ENCODE results near the gene SUCNR1. TPM values are rescaled to one million over a fixed set of nuclear protein-coding genes. Genes with fewer than 3 reads are reported as not detected.
A peak's percentile ranks its signal among the peaks of the same experiment; 100 is the strongest.

Gene SUCNR1
- total RNA-seq, 1 experiment from 2014 or later, result not detected

- Histone ChIP-seq H3K79me1 (ENCODE audit: insufficient read depth, low read depth, low read length, poor library complexity, severe bottlenecking) (no peaks in the 10 kb centered on the region), H4K20me1 (ENCODE audit: control insufficient read depth, insufficient read depth, insufficient read length) (no peaks in the 10 kb centered on the region), H2AK5ac (ENCODE audit: insufficient read length, low read length) (no peak overlapping the region), H3K27ac (ENCODE audit: insufficient read length, low read depth, low read length) (no peak overlapping the region), H4K91ac (ENCODE audit: insufficient read length, low read depth, low read length) (no peak overlapping the region), H3K9ac (ENCODE audit: extremely low read depth, insufficient read length, low read length) (no peak overlapping the region), H4K5ac (ENCODE audit: insufficient read length, low read depth, low read length) (no peak overlapping the region), H3K27me3 (ENCODE audit: insufficient read depth, low read length) (no peaks in the 10 kb centered on the region), H3K79me2 (ENCODE audit: insufficient read depth, low read length) (no peaks in the 10 kb centered on the region), H2AFZ (ENCODE audit: low read length) (no peak overlapping the region), H3K9me3 (ENCODE audit: control insufficient read depth, low read depth, low read length) (no peaks in the 10 kb centered on the region), H3K56ac (ENCODE audit: insufficient read length, low read depth, low read length) (no peak overlapping the region), H3K18ac (ENCODE audit: insufficient read length, low read depth, low read length) (no peak overlapping the region), H2BK15ac (ENCODE audit: low read depth, low read length) (no peak overlapping the region), H3K23me2 (ENCODE audit: insufficient read length, low read depth, low read length, poor library complexity, severe bottlenecking) (no peaks in the 10 kb centered on the region), H2BK12ac (ENCODE audit: insufficient read length, low read depth, low read length) (no peak overlapping the region), H3K4me2 (ENCODE audit: insufficient read depth, insufficient read length, low read length) (no peak overlapping the region), H3K4ac (ENCODE audit: low read depth, low read length) (no peak overlapping the region), H3T11ph (ENCODE audit: low read length) (no peak overlapping the region), H2BK120ac (ENCODE audit: low read depth, low read length, poor library complexity, severe bottlenecking) (no peak overlapping the region), H2BK5ac (ENCODE audit: insufficient read length, low read length) (no peak overlapping the region), H2BK20ac (ENCODE audit: low read depth, low read length, poor library complexity, severe bottlenecking) (peak overlapping the region; percentile 64), H4K8ac (replicated peaks; ENCODE audit: insufficient read length, low read depth, low read length) (no peak overlapping the region), H3K23ac (ENCODE audit: insufficient read length, low read depth, low read length) (no peak overlapping the region), H3K4me1 (ENCODE audit: insufficient read depth, low read length) (no peaks in the 10 kb centered on the region), H3K14ac (ENCODE audit: insufficient read depth, low read length) (no peak overlapping the region)
- no peaks in the 10 kb centered on the region for H3K4me1 Mint-ChIP-seq
- no peak for DNase-seq
- H3K4me3 Mint-ChIP-seq, result no peak overlapping the region
- H3K36me3 Mint-ChIP-seq (ENCODE audit: insufficient read depth in 1 of 3, low read depth in 3 of 3), result no peaks in the 10 kb centered on the region; a peak in 1 of 7 replicates
- no peak overlapping the region; a peak in 1 of 7 replicates for H3K27ac Mint-ChIP-seq
- no peaks in the 10 kb centered on the region for H3K9me3 Mint-ChIP-seq
- no peak for TF ChIP-seq CTCF (conservative IDR thresholded peaks at IDR 0.05)
- H3K27me3 Mint-ChIP-seq (ENCODE audit: low read depth), result no peaks in the 10 kb centered on the region
Measured at GRCh38 chr3:151916781-151917180, 43.3 kb downstream of the SUCNR1 start.

All from H9 (cell line).